K562 (cell line): ENCODE measurements around the gene SLC30A7. TPM values are rescaled to one million over a fixed set of nuclear protein-coding genes. Genes with fewer than 3 reads are reported as not detected.

ENCODE experiments used
- ATF1 ChIP-seq, 2 experiments: fragments of 450-650 bp in 1 of 2; IDR thresholded peaks; 2 replicates each; pipeline ENCODE4 v1.6.1; 2016; ENCODE audit warnings: missing compliant biosample characterization in 1 of 2, missing genetic modification characterization in 1 of 2
- BCOR ChIP-seq: fragments of 450-650 bp; IDR thresholded peaks from 2 replicates; pipeline ENCODE4 v1.6.1; 2016
- CREB1 ChIP-seq, 2 experiments: sonication (generic) in 1 of 2; formaldehyde crosslinking in 1 of 2; IDR thresholded peaks; 2 replicates each; pipeline versions ENCODE4 v1.6.1 to v1.8.0; 2012 to 2022; ENCODE audit warnings: inconsistent platforms in 1 of 2, mild to moderate bottlenecking in 1 of 2, missing genetic modification reagents in 1 of 2, moderate library complexity in 1 of 2
- CXXC5 ChIP-seq: fragments of 250-450 bp; sonication (Bioruptor Pico); IDR thresholded peaks from 2 replicates; pipeline ENCODE4 v1.8.0; 2022; ENCODE audit warnings: inconsistent platforms, mild to moderate bottlenecking, moderate library complexity
- EGR1 ChIP-seq: fragments of 450-650 bp; conservative IDR thresholded peaks from 2 replicates; pipeline ENCODE4 v1.6.1; 2017; ENCODE audit warnings: mild to moderate bottlenecking
- EP400 ChIP-seq: fragments of 450-650 bp; IDR thresholded peaks from 2 replicates; pipeline ENCODE4 v1.6.1; 2017; ENCODE audit warnings: antibody characterized with exemption, mild to moderate bottlenecking, moderate library complexity
- L3MBTL2 ChIP-seq: fragments of 450-650 bp; IDR thresholded peaks from 2 replicates; pipeline ENCODE4 v1.6.1; 2016; ENCODE audit warnings: mild to moderate bottlenecking, moderate library complexity
- MAFF ChIP-seq: IDR thresholded peaks from 2 replicates; pipeline ENCODE4 v1.6.1; 2012; ENCODE audit warnings: low read length, improper control_type of control experiment
- NFRKB ChIP-seq: fragments of 450-650 bp; IDR thresholded peaks from 2 replicates; pipeline ENCODE4 v1.6.1; 2016; ENCODE audit warnings: low read depth
- POLR2B ChIP-seq: fragments of 450-650 bp; IDR thresholded peaks from 2 replicates; pipeline ENCODE4 v1.6.1; 2018; ENCODE audit warnings: low read depth; ENCODE audit not compliant: partially characterized antibody
- RBFOX2 ChIP-seq: fragments of 200-400 bp; formaldehyde crosslinking; IDR thresholded peaks from 2 replicates; pipeline ENCODE4 v1.6.1; 2017; ENCODE audit warnings: low read depth, mild to moderate bottlenecking, low read length, moderate library complexity
- SIN3A ChIP-seq, 2 experiments: fragments of 150-350 bp in 1 of 2; IDR thresholded peaks; 2 replicates each; pipeline ENCODE4 v1.6.1; 2011 to 2016; ENCODE audit warnings: borderline replicate concordance in 2 of 2, low read depth in 2 of 2, low read length in 2 of 2, mild to moderate bottlenecking in 2 of 2, moderate library complexity in 2 of 2; ENCODE audit not compliant: control insufficient read depth in 1 of 2
- SP1 ChIP-seq: sonication (generic); formaldehyde crosslinking; IDR thresholded peaks from 2 replicates; pipeline ENCODE4 v1.8.1; 2022; ENCODE audit warnings: mild to moderate bottlenecking, missing genetic modification reagents
- TAF1 ChIP-seq: IDR thresholded peaks from 2 replicates; pipeline ENCODE4 v1.6.1; 2011; ENCODE audit warnings: mild to moderate bottlenecking, low read length, moderate library complexity; ENCODE audit not compliant: insufficient read depth, control insufficient read depth, severe bottlenecking; ENCODE audit errors: extremely low read depth
- ZBTB40 ChIP-seq, 2 experiments: fragments of 450-650 bp in 1 of 2; sonication (generic) in 1 of 2; formaldehyde crosslinking in 1 of 2; IDR thresholded peaks; 2 replicates each; pipeline versions ENCODE4 v1.7.1 to v1.9.0; 2016 to 2022; ENCODE audit warnings: inconsistent platforms in 1 of 2, mild to moderate bottlenecking in 1 of 2, missing genetic modification reagents in 1 of 2
- polyA plus RNA-seq, 8 experiments: library from polyadenylated mRNA; depleted of rRNA in 4 of 8; stranded (reverse) in 5 of 8; unstranded in 3 of 8; fragments of >200 nt; fragmentation: Nextera tagmentation in 2 of 8; fragmentation: Illumina TruSeq in 1 of 8; extraction: Ambion mirVana in 2 of 8; extraction: Trizol in 1 of 8; gene quantifications; 2 replicates each; pipeline versions ENCODE4 v1.2.1 to v1.2.3, GENCODE V29; 2011 to 2014; ENCODE audit warnings: inconsistent platforms in 1 of 8, missing spikeins in 1 of 8
- total RNA-seq, 7 experiments: library from RNA; depleted of rRNA in 6 of 7; stranded (reverse); fragments of >200 nt in 6 of 7; fragmentation: Illumina TruSeq in 2 of 7; extraction: Trizol in 2 of 7; gene quantifications; 2 replicates each; pipeline versions ENCODE4 v1.2.1 to v1.2.3, GENCODE V29; 2011 to 2021; ENCODE audit warnings: low replicate concordance in 1 of 7
- TF ChIP-seq, protein P1 (sequence below): fragments of 450-650 bp; IDR thresholded peaks from 2 replicates; pipeline ENCODE4 v1.6.1; 2016; ENCODE audit warnings: antibody characterized with exemption

The SLC30A7 gene
- total and polyA plus RNA-seq, 9 of the 15 experiments (the other 6 are each of a cell fraction or from before 2014, with no cell fraction given) = 3.5 to 17.1 (median 7.2) TPM

DNA sequence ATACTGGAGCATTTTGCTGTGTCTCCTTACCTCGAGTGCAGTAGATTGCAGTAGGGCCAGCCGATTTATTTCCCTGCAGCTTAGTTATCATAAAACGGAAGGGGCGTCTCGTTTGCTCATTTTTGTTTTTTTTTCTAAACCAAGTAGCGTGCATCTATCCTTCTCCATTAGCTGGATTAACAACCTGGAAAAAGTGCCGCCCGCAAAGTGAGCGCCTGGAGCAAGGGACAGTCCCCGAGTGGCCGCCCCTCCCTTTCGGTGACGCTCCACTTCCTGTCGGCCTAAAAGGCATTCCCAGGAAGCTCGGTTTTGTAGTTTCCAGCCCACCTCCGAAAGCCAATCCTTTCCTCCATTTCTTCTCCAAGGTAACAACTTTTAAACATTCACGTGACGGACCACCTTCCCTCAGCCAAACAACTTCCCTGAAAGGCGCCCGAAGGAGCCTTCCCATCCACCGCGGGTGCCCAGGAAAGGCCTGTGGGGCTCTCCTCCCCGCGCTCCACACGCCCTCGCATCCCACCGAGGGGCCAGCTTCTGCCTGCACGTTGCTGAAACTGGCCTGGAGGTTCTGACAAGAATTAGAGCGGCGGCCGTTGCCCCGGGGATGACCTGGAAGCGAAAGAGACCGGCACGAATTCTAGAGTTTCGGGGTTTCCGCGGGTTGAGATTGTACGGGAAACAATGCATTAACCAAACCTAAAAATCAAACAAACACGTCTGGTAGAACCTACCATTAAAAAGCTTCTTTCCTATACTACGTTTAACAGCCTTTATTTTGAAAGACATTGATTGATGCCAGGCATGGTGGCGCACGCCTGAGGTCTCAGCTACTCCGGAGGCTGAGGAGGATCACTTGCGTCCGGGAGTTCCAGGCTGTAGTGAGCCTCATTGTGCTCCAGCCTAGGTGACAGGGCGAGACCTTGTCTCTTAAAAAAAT, 1.0 kb upstream of the SLC30A7 start, which contains the start of gene EXTL2 (continued):
- TF ChIP-seq ZBTB40 (IDR thresholded peaks at IDR 0.05) = peak; percentile 84; the same call in 1 of the 2 replicates
- TF ChIP-seq ZBTB40 (CRISPR knock-in tag; IDR thresholded peaks at IDR 0.05) = no peak
- TF ChIP-seq NFRKB = 0 out of 2 replicates have a peak, but pooled peaks have one; percentile 17
- peak; percentile 79 for TF ChIP-seq RBFOX2
- TF ChIP-seq SIN3A (IDR thresholded peaks at IDR 0.05; ENCODE audit: borderline replicate concordance in 2 of 2, control insufficient read depth in 1 of 2, low read depth in 2 of 2, low read length in 2 of 2) = peak; percentile 79 to 80; a peak in 2 of 4 replicates
- peak; percentile 72 for TF ChIP-seq POLR2B
- peak; percentile 71 for TF ChIP-seq EGR1
- TF ChIP-seq BCOR = no peak
- 0 out of 2 replicates have a peak, but pooled peaks have one; percentile 17 for TF ChIP-seq SP1
- TF ChIP-seq EP400 = peak; percentile 60; the same call in 1 of the 2 replicates
- TF ChIP-seq CXXC5 = peak; percentile 37; the same call in 1 of the 2 replicates
- no peak for TF ChIP-seq MAFF
- TF ChIP-seq, protein P1, sequence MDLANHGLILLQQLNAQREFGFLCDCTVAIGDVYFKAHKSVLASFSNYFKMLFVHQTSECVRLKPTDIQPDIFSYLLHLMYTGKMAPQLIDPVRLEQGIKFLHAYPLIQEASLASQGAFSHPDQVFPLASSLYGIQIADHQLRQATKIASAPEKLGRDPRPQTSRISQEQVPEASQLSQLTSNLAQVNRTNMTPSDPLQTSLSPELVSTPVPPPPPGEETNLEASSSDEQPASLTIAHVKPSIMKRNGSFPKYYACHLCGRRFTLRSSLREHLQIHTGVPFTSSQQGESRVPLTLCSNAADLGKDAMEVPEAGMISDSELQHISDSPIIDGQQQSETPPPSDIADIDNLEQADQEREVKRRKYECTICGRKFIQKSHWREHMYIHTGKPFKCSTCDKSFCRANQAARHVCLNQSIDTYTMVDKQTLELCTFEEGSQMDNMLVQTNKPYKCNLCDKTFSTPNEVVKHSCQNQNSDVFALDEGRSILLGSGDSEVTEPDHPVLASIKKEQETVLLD = no peak
- TF ChIP-seq TAF1 = peak; percentile 59
- 0 out of 2 replicates have a peak, but pooled peaks have one; percentile 50 for TF ChIP-seq CREB1 (IDR thresholded peaks at IDR 0.05)
- no peak; the same call in 1 of the 2 replicates for TF ChIP-seq CREB1 (CRISPR knock-in tag; IDR thresholded peaks at IDR 0.05)
- 0 out of 2 replicates have a peak, but pooled peaks have one; percentile 16 for TF ChIP-seq ATF1 (CRISPR knock-in tag; IDR thresholded peaks at IDR 0.05)
- peak; percentile 88 for TF ChIP-seq ATF1 (tag; IDR thresholded peaks at IDR 0.05)
- TF ChIP-seq L3MBTL2 = peak; percentile 42
